CD4-positive, alpha-beta T cell treated with Interleukin-4 for 4 hours (primary cell): Measurements from ENCODE around the gene CEACAM19.

Source experiments
- DNase-seq: peaks from one replicate; pipeline ENCODE4 v3.0.0-alpha.2; 2020

CEACAM19 gene

GRCh38 chr19:44725684-44726083, 54.4 kb downstream of the CEACAM19 start:
- no peak for DNase-seq

GRCh38 chr19:44726465-44726864, 55.2 kb downstream of the CEACAM19 start:
- no peak for DNase-seq

GRCh38 chr19:44728178-44728577, 56.9 kb downstream of the CEACAM19 start:
- no peak for DNase-seq

DNA sequence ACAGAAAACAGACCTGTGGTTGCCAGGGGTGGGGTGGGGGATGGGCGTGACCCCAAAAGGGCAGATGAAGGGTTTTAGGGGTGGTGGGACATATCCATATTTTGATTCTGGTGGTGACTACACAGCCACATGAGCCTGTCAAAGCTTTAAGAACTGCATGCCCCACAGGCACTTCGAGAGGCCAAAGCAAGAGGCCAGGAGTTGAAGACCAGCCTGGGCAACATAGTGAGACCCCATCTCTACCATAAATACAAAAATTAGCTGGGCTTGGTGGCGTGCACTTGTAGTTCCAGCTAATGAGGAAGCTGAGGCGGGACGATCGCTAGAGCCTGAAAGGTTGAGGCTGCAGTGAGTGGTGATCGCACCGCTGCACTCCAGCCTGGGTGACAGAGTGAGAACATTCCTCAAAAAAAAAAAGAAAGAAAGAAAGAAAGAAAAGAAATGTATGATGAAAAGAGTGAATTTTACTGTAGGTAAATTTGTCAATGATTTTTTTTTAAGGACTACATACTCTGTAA, 58.3 kb downstream of the CEACAM19 start:
- DNase-seq = no peak

DNA sequence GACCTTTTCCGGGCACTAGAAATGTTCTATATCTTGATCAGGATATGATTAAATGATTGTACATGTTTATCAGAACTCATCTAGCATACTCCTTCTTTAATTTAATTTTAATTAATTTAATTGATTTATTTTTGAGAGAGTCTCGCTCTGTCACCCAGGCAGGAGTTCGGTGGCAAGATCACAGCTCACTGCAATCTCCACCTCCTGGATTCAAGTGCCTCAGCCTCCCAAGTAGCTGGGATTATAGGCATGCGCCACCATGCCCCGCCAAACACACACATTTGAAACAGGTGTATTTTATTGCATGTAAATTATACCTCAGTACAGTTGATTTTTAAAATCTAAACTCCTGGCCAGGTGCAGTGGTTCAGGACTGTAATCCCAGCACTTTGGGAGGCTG, 59.8 kb downstream of the CEACAM19 start:
- no peak for DNase-seq

- DNase-seq = no peak
Observed at GRCh38 chr19:44731622-44732021, 60.3 kb downstream of the CEACAM19 start.

GRCh38 chr19:44732235-44733014, 61.1 kb downstream of the CEACAM19 start:
- no peak for DNase-seq
